ENCODE data around the gene RPS6KA3.
"Not testable (repeated sequence)": the region's sequence is repeated elsewhere in the genome, so short reads cannot be mapped to it uniquely, and the experiment has no call there.

Gene RPS6KA3

GRCh38 chrX:20265221-20265725 lies 1.4 kb downstream of the RPS6KA3 start:
- DNase-seq (ENCODE audit: low spot score), result peak; percentile 53

- peak; percentile 47 for DNase-seq (ENCODE audit: low spot score)
These were observed 3.2 kb downstream of the RPS6KA3 start for GRCh38 chrX:20263474-20263873.

- no peak for DNase-seq (ENCODE audit: low spot score)
These were observed 5.8 kb downstream of the RPS6KA3 start for GRCh38 chrX:20260885-20261284.

- DNase-seq (ENCODE audit: low spot score), result no peak
These were observed 11.9 kb downstream of the RPS6KA3 start for GRCh38 chrX:20254712-20255299.

- DNase-seq (ENCODE audit: low spot score), result no peak
These were observed 13.5 kb downstream of the RPS6KA3 start for GRCh38 chrX:20253232-20253543.

- DNase-seq (ENCODE audit: low spot score), result peak; percentile 77
These were observed 14.1 kb downstream of the RPS6KA3 start for GRCh38 chrX:20252381-20253231.

- no peak for DNase-seq (ENCODE audit: low spot score)
These were observed 15.0 kb downstream of the RPS6KA3 start for GRCh38 chrX:20251691-20252090.

- DNase-seq (ENCODE audit: low spot score), result not testable (repeated sequence)
These were observed 16.6 kb downstream of the RPS6KA3 start for GRCh38 chrX:20250146-20250545.

- DNase-seq (ENCODE audit: low spot score), result no peak
These were observed 18.0 kb downstream of the RPS6KA3 start for GRCh38 chrX:20248592-20249192.

GRCh38 chrX:20244931-20245330 lies 21.8 kb downstream of the RPS6KA3 start:
- DNase-seq (ENCODE audit: low spot score), result no peak

- DNase-seq (ENCODE audit: low spot score), result no peak
These were observed 26.5 kb downstream of the RPS6KA3 start for GRCh38 chrX:20240201-20240600.

GRCh38 chrX:20237864-20238263 lies 28.8 kb downstream of the RPS6KA3 start:
- DNase-seq (ENCODE audit: low spot score), result peak; percentile 21

GRCh38 chrX:20235755-20236154 lies 31.0 kb downstream of the RPS6KA3 start:
- DNase-seq (ENCODE audit: low spot score), result no peak

GRCh38 chrX:20233336-20233735 lies 33.4 kb downstream of the RPS6KA3 start:
- DNase-seq (ENCODE audit: low spot score), result no peak

- no peak for DNase-seq (ENCODE audit: low spot score)
These were observed 35.1 kb downstream of the RPS6KA3 start for GRCh38 chrX:20231598-20231997.

GRCh38 chrX:20230406-20230805 lies 36.3 kb downstream of the RPS6KA3 start:
- no peak for DNase-seq (ENCODE audit: low spot score)

- DNase-seq (ENCODE audit: low spot score), result no peak
These were observed 37.6 kb downstream of the RPS6KA3 start for GRCh38 chrX:20229155-20229554.

GRCh38 chrX:20228245-20228644 lies 38.5 kb downstream of the RPS6KA3 start:
- no peak for DNase-seq (ENCODE audit: low spot score)

GRCh38 chrX:20227116-20227515 lies 39.6 kb downstream of the RPS6KA3 start:
- DNase-seq (ENCODE audit: low spot score), result no peak

- no peak for DNase-seq (ENCODE audit: low spot score)
These were observed 41.2 kb downstream of the RPS6KA3 start for GRCh38 chrX:20225488-20225833.

- peak; percentile 0 for DNase-seq (ENCODE audit: low spot score)
These were observed 41.8 kb downstream of the RPS6KA3 start for GRCh38 chrX:20224814-20225487.

- DNase-seq (ENCODE audit: low spot score), result no peak
These were observed 44.8 kb downstream of the RPS6KA3 start for GRCh38 chrX:20221902-20222301.

Measured in CD4-positive, alpha-beta T cell treated with Interleukin-2 at 100 ng/mL for 4 hours (primary cell).